GM12878 (cell line): Measurements from ENCODE around the gene KRTAP5-11. TPM values are rescaled to one million over a fixed set of nuclear protein-coding genes. Genes with fewer than 3 reads are reported as not detected.

Experiments
- ATAC-seq: fragments of 200-7000 bp; cut with Tn5 transposase; 3 replicates; pipeline ENCODE4 v1.9.1; 2020; ENCODE audit warnings: mild to moderate bottlenecking, moderate library complexity
- BruUV-seq: library from RNA; stranded (reverse); fragments of 400-500 nt; replicated peaks from 2 replicates; lab custom pipeline; 2021; lab: Mats Ljungman, UMichigan
- CTCF ChIA-PET: fragments of 300-600 bp; sonication (Branson Sonifier 250); formaldehyde crosslinking; extraction: SDS; loops from one replicate; lab custom pipeline; 2021; ENCODE audit warnings: inconsistent platforms; lab: Yijun Ruan, JAX
- POLR2A ChIA-PET: fragments of 350-600 bp; formaldehyde crosslinking; extraction: SDS; loops from one replicate; lab custom pipeline; 2021; ENCODE audit warnings: inconsistent platforms; lab: Charles Lee
- RAD21 ChIA-PET: fragments of 300-600 bp; sonication (Branson Sonifier 250); formaldehyde crosslinking; loops from one replicate; lab custom pipeline; 2023; ENCODE audit warnings: antibody characterized with exemption; ENCODE audit not compliant: unreplicated experiment; lab: Charles Lee
- SMC1A ChIA-PET: fragments of 300-600 bp; sonication (Branson Sonifier 250); formaldehyde crosslinking; loops from one replicate; lab custom pipeline; 2023; ENCODE audit not compliant: unreplicated experiment, uncharacterized antibody; lab: Charles Lee
- DNase-seq: peaks from one replicate; pipeline ENCODE4 v3.0.0-alpha.2; 2011; ENCODE audit warnings: low read depth, low spot score
- FAIRE-seq: peaks from 3 replicates; lab custom pipeline; 2011; peaks lifted over from hg19 to GRCh38; lab: Jason Lieb, UNC
- H2AFZ ChIP-seq: 2 replicates; pipeline ENCODE4 v1.6.0; 2011; ENCODE audit warnings: low read depth, low read length, control low read depth; ENCODE audit not compliant: control insufficient read depth
- H3K27ac ChIP-seq: 2 replicates; pipeline ENCODE4 v1.5.1; 2011; ENCODE audit warnings: control low read depth; ENCODE audit not compliant: control insufficient read depth, insufficient read depth
- H3K27me3 ChIP-seq, 2 experiments: replicated peaks in 1 of 2; 2 replicates each; pipeline versions ENCODE4 v1.6.0 to v1.6.1; 2011; ENCODE audit warnings: low read length in 1 of 2; ENCODE audit not compliant: control insufficient read depth in 2 of 2, insufficient read depth in 2 of 2
- H3K36me3 ChIP-seq, 2 experiments: 2 replicates each; pipeline ENCODE4 v1.5.1; 2011; ENCODE audit warnings: low read length in 1 of 2; ENCODE audit not compliant: control insufficient read depth in 2 of 2, insufficient read depth in 2 of 2
- H3K4me1 ChIP-seq: 2 replicates; pipeline ENCODE4 v1.6.1; 2011; ENCODE audit warnings: mild to moderate bottlenecking, low read length, moderate library complexity, mixed read lengths; ENCODE audit not compliant: control insufficient read depth, insufficient read depth
- H3K4me2 ChIP-seq: 2 replicates; pipeline ENCODE4 v1.6.0; 2011; ENCODE audit warnings: control low read depth; ENCODE audit not compliant: control insufficient read depth, insufficient read depth
- H3K4me3 ChIP-seq: fragments of 200-600 bp; sonication (generic); 2 replicates; pipeline ENCODE4 v1.5.1; 2016
- H3K79me2 ChIP-seq: 2 replicates; pipeline ENCODE4 v1.6.0; 2011; ENCODE audit warnings: low read length; ENCODE audit not compliant: control insufficient read depth, insufficient read depth
- H3K9ac ChIP-seq: 2 replicates; pipeline ENCODE4 v1.8.0; 2011; ENCODE audit warnings: low read length, control low read depth, mixed read lengths; ENCODE audit not compliant: control insufficient read depth, insufficient read depth
- H3K9me3 ChIP-seq: replicated peaks from 3 replicates; pipeline ENCODE4 v1.5.1; 2011; ENCODE audit warnings: mild to moderate bottlenecking, low read length; ENCODE audit not compliant: control insufficient read depth, insufficient read depth
- H4K20me1 ChIP-seq: 2 replicates; pipeline ENCODE4 v1.6.0; 2011; ENCODE audit not compliant: control insufficient read depth, insufficient read depth
- ASH2L ChIP-seq: fragments of 300-600, 200-600 bp; sonication (generic); IDR thresholded peaks from 2 replicates; pipeline ENCODE4 v1.6.1; 2017; ENCODE audit warnings: low read depth, mild to moderate bottlenecking, borderline replicate concordance
- BACH1 ChIP-seq: fragments of 450-650 bp; IDR thresholded peaks from 2 replicates; pipeline ENCODE4 v1.6.1; 2017; ENCODE audit warnings: mild to moderate bottlenecking, borderline replicate concordance
- ESRRA ChIP-seq: IDR thresholded peaks from 2 replicates; pipeline ENCODE4 v1.6.1; 2012; ENCODE audit warnings: mild to moderate bottlenecking, low read length, improper control_type of control experiment
- GABPA ChIP-seq: IDR thresholded peaks from 2 replicates; pipeline ENCODE4 v1.6.1; 2014; ENCODE audit warnings: antibody characterized with exemption, low read depth, mild to moderate bottlenecking, inconsistent platforms
- HSF1 ChIP-seq: fragments of 150-350 bp; IDR thresholded peaks from 2 replicates; pipeline ENCODE4 v1.6.1; 2014; ENCODE audit warnings: mild to moderate bottlenecking, low read depth, low read length
- JUNB ChIP-seq: IDR thresholded peaks from 2 replicates; pipeline ENCODE4 v1.6.1; 2016; ENCODE audit warnings: antibody characterized with exemption, mild to moderate bottlenecking
- KDM1A ChIP-seq: fragments of 200-600 bp; sonication (generic); IDR thresholded peaks from 2 replicates; pipeline ENCODE4 v1.6.1; 2016; ENCODE audit warnings: borderline replicate concordance
- SMAD1 ChIP-seq: fragments of 450-650 bp; IDR thresholded peaks from 2 replicates; pipeline ENCODE4 v1.6.1; 2018; ENCODE audit warnings: mild to moderate bottlenecking, low read depth; ENCODE audit not compliant: partially characterized antibody
- SMARCA5 ChIP-seq: fragments of 450-650 bp; IDR thresholded peaks from 2 replicates; pipeline ENCODE4 v1.6.1; 2017; ENCODE audit warnings: mild to moderate bottlenecking
- SPI1 ChIP-seq: IDR thresholded peaks from 2 replicates; pipeline ENCODE4 v1.6.1; 2011; ENCODE audit warnings: low read depth, mild to moderate bottlenecking, low read length, moderate library complexity, borderline replicate concordance; ENCODE audit not compliant: insufficient read depth
- SREBF2 ChIP-seq: IDR thresholded peaks from 2 replicates; pipeline ENCODE4 v1.6.1; 2012; ENCODE audit warnings: mild to moderate bottlenecking, low read length
- TARDBP ChIP-seq: IDR thresholded peaks from 2 replicates; pipeline ENCODE4 v1.6.1; 2016; ENCODE audit warnings: borderline replicate concordance
- USF1 ChIP-seq: IDR thresholded peaks from 2 replicates; pipeline ENCODE4 v1.6.1; 2011; ENCODE audit warnings: borderline replicate concordance, low read depth, mild to moderate bottlenecking, moderate library complexity, mixed read lengths, low read length; ENCODE audit not compliant: insufficient read depth; ENCODE audit errors: extremely low read length
- WGBS: methylation state at CpG from one replicate; pipeline ENCODE4 v1.1.6; 2016; ENCODE audit warnings: low lambda C conversion rate; ENCODE audit not compliant: insufficient replicate concordance, insufficient coverage; ENCODE audit errors: missing lambda C conversion rate; 5-methylcytosine and 5-hydroxymethylcytosine counted together
- in situ Hi-C: fragments of 300-500 bp; cut with MboI; formaldehyde crosslinking; loops from 9 replicates; pipeline ENCODE4 v1.14.3; 2018; ENCODE audit warnings: mixed read lengths
- intact Hi-C: fragments of 100-400 bp; cut with micrococcal nuclease; formaldehyde crosslinking; loops from one replicate; pipeline ENCODE4 v1.14.2; 2022; ENCODE audit not compliant: unreplicated experiment
- polyA plus RNA-seq, 11 experiments: library from polyadenylated mRNA; depleted of rRNA in 4 of 11; unstranded in 6 of 11; stranded (reverse) in 5 of 11; fragments of >200 nt; fragmentation: Nextera tagmentation in 4 of 11; fragmentation: Illumina TruSeq in 1 of 11; extraction: Ambion mirVana in 4 of 11; extraction: Trizol in 1 of 11; gene quantifications; 1 replicate in 1 of 11; 2 replicates in 10 of 11; pipeline versions ENCODE4 v1.2.1 to v1.2.3, GENCODE V29; 2011 to 2016; ENCODE audit warnings: inconsistent platforms in 2 of 11, missing spikeins in 2 of 11, low read depth in 1 of 11
- small RNA-seq: library from RNA; depleted of rRNA; stranded (forward); fragments of <200 nt; gene quantifications from one replicate; pipeline ENCODE3, GENCODE V24; 2014
- total RNA-seq, 4 experiments: library from RNA; depleted of rRNA in 3 of 4; stranded (reverse); fragments of >200 nt in 3 of 4; fragmentation: Illumina TruSeq in 1 of 4; extraction: Trizol in 1 of 4; gene quantifications; 2 replicates each; pipeline versions ENCODE4 v1.2.1 to v1.2.3, GENCODE V29; 2013 to 2021

KRTAP5-11 gene
- total and polyA plus RNA-seq, 10 of the 15 experiments (the other 5 are each of a cell fraction or from before 2014, with no cell fraction given): not detected

GRCh38 chr11:71532036-71532610 is 50.6 kb downstream of the KRTAP5-11 start:
- 62% methylated on average over 10 of the region's 10 CpGs for WGBS
- H3K27ac ChIP-seq: no peak overlapping the region
- H4K20me1 ChIP-seq: no peaks in the 10 kb centered on the region
- CTCF ChIA-PET: no interaction called here
- peaks cover 11% of the 10 kb centered on the region for H3K4me1 ChIP-seq
- no peak overlapping the region for H3K4me3 ChIP-seq
- no peak overlapping the region for H2AFZ ChIP-seq
- no peaks in the 10 kb centered on the region; the same call in 2 of the 3 replicates for H3K9me3 ChIP-seq
- POLR2A ChIA-PET: interaction anchor here (0.7 kb wide), 1 partner anchor 79 kb away, joined by 3 read pairs; the partner anchor contains the start of gene NADSYN1
- H3K79me2 ChIP-seq: no peaks in the 10 kb centered on the region
- no peak overlapping the region for H3K9ac ChIP-seq
- in situ Hi-C loops: no loop called here
- no peak overlapping the region for H3K4me2 ChIP-seq
- no peaks in the 10 kb centered on the region for H3K27me3 ChIP-seq
- SMC1A ChIA-PET: interaction anchor here (0.9 kb wide), 2 partner anchors 15 to 26 kb away, joined by 3 read pairs; no protein-coding TSS in a partner anchor
- TF ChIP-seq USF1 (no peak), SMARCA5 (no peak), ASH2L (no peak), TARDBP (no peak), KDM1A (no peak), SMAD1 (no peak), ESRRA (no peak), GABPA (no peak), SREBF2 (no peak), SPI1 (no peak), JUNB (no peak), BACH1 (no peak), HSF1 (no peak)
- RAD21 ChIA-PET: interaction anchor here (1.2 kb wide), 1 partner anchor 10 kb away, joined by 4 read pairs; no protein-coding TSS in a partner anchor
- H3K36me3 ChIP-seq: no peaks in the 10 kb centered on the region
- intact Hi-C loops: no loop called here
- FAIRE-seq (no peak), DNase-seq (no peak), ATAC-seq (no peak)
- BruUV-seq: no TSS peak

Small RNA genes within 50 kb of the gene (small RNA-seq; reads per million reads assigned to genes)
- not detected for gene AP000867.1
- gene KRTAP5-14P: not detected

Other genes with a start within 250 kb of the KRTAP5-11 start
- 86.7 and 92.6 TPM in 2 replicates for gene DHCR7, start 134.5 kb downstream of the KRTAP5-11 start, total RNA-seq (2014; rRNA removed)
- 30.7 and 31.2 TPM in 2 replicates for gene DHCR7, start 134.5 kb downstream of the KRTAP5-11 start, total RNA-seq (2014; rRNA removed; fragmentation: Illumina TruSeq; extraction: Trizol)
- gene DHCR7, start 134.5 kb downstream of the KRTAP5-11 start, total RNA-seq (2021): 115 and 126 TPM in 2 replicates
- 36.1 and 106 TPM in 2 replicates for gene DHCR7, start 134.5 kb downstream of the KRTAP5-11 start, polyA plus RNA-seq (2011; rRNA removed)
- 54.0 and 92.0 TPM in 2 replicates for gene DHCR7, start 134.5 kb downstream of the KRTAP5-11 start, polyA plus RNA-seq (2014; fragmentation: Illumina TruSeq; extraction: Trizol)
- gene DHCR7, start 134.5 kb downstream of the KRTAP5-11 start, polyA plus RNA-seq (2014; fragmentation: Nextera tagmentation; extraction: Ambion mirVana): 10 to 100 TPM in 1 of 2 experiments, 1 to 10 TPM in 1; 4.2 to 13.8 TPM
- gene DHCR7, start 134.5 kb downstream of the KRTAP5-11 start, polyA plus RNA-seq (2014; rRNA removed): 67.8 and 79.5 TPM in 2 replicates
- 10 to 100 TPM; 46.1 to 47.8 TPM for gene DHCR7, start 134.5 kb downstream of the KRTAP5-11 start, polyA plus RNA-seq (2016; fragmentation: Nextera tagmentation; extraction: Ambion mirVana)
- gene NADSYN1, start 129.7 kb downstream of the KRTAP5-11 start, total RNA-seq (2014; rRNA removed): 83.2 and 89.2 TPM in 2 replicates
- gene NADSYN1, start 129.7 kb downstream of the KRTAP5-11 start, total RNA-seq (2014; rRNA removed; fragmentation: Illumina TruSeq; extraction: Trizol): 57.4 and 57.5 TPM in 2 replicates
- 83.1 and 90.2 TPM in 2 replicates for gene NADSYN1, start 129.7 kb downstream of the KRTAP5-11 start, total RNA-seq (2021)
- gene NADSYN1, start 129.7 kb downstream of the KRTAP5-11 start, polyA plus RNA-seq (2011; rRNA removed): 62.0 and 75.2 TPM in 2 replicates
- gene NADSYN1, start 129.7 kb downstream of the KRTAP5-11 start, polyA plus RNA-seq (2014; fragmentation: Illumina TruSeq; extraction: Trizol): 51.4 and 57.4 TPM in 2 replicates
- 10 to 100 TPM; 12.2 to 18.8 TPM for gene NADSYN1, start 129.7 kb downstream of the KRTAP5-11 start, polyA plus RNA-seq (2014; fragmentation: Nextera tagmentation; extraction: Ambion mirVana)
- gene NADSYN1, start 129.7 kb downstream of the KRTAP5-11 start, polyA plus RNA-seq (2014; rRNA removed): 88.9 and 89.0 TPM in 2 replicates
- gene NADSYN1, start 129.7 kb downstream of the KRTAP5-11 start, polyA plus RNA-seq (2016; fragmentation: Nextera tagmentation; extraction: Ambion mirVana): 10 to 100 TPM; 66.7 to 72.3 TPM
- 0.05 TPM in 1 of 2 replicates, not detected in the other for gene KRTAP5-7, start 55.6 kb downstream of the KRTAP5-11 start, total RNA-seq (2014; rRNA removed)
- gene KRTAP5-7, start 55.6 kb downstream of the KRTAP5-11 start, total RNA-seq (2014; rRNA removed; fragmentation: Illumina TruSeq; extraction: Trizol): not detected in 2 replicates
- gene KRTAP5-7, start 55.6 kb downstream of the KRTAP5-11 start, total RNA-seq (2021): not detected in 2 replicates
- 0.07 and 0.10 TPM in 2 replicates for gene KRTAP5-7, start 55.6 kb downstream of the KRTAP5-11 start, polyA plus RNA-seq (2011; rRNA removed)
- gene KRTAP5-7, start 55.6 kb downstream of the KRTAP5-11 start, polyA plus RNA-seq (2014; fragmentation: Illumina TruSeq; extraction: Trizol): 0.15 and 0.17 TPM in 2 replicates
- gene KRTAP5-7, start 55.6 kb downstream of the KRTAP5-11 start, polyA plus RNA-seq (2014; fragmentation: Nextera tagmentation; extraction: Ambion mirVana): under 1 TPM in 1 of 2 experiments, not detected in 1; 0.23 TPM
- gene KRTAP5-7, start 55.6 kb downstream of the KRTAP5-11 start, polyA plus RNA-seq (2014; rRNA removed): 0.23 TPM in 1 of 2 replicates, not detected in the other
- gene KRTAP5-7, start 55.6 kb downstream of the KRTAP5-11 start, polyA plus RNA-seq (2016; fragmentation: Nextera tagmentation; extraction: Ambion mirVana): not detected
- 0.22 TPM in 1 of 2 replicates, not detected in the other for gene KRTAP5-8, start 44.9 kb downstream of the KRTAP5-11 start, total RNA-seq (2014; rRNA removed)
- gene KRTAP5-8, start 44.9 kb downstream of the KRTAP5-11 start, total RNA-seq (2014; rRNA removed; fragmentation: Illumina TruSeq; extraction: Trizol): not detected in 2 replicates
- 0.36 TPM in 1 of 2 replicates, not detected in the other for gene KRTAP5-8, start 44.9 kb downstream of the KRTAP5-11 start, total RNA-seq (2021)
- gene KRTAP5-8, start 44.9 kb downstream of the KRTAP5-11 start, polyA plus RNA-seq (2011; rRNA removed): 0.10 and 0.15 TPM in 2 replicates
- gene KRTAP5-8, start 44.9 kb downstream of the KRTAP5-11 start, polyA plus RNA-seq (2014; fragmentation: Illumina TruSeq; extraction: Trizol): 0.12 and 0.38 TPM in 2 replicates
- gene KRTAP5-8, start 44.9 kb downstream of the KRTAP5-11 start, polyA plus RNA-seq (2014; fragmentation: Nextera tagmentation; extraction: Ambion mirVana): under 1 TPM in 1 of 2 experiments, not detected in 1; 0.07 TPM
- gene KRTAP5-8, start 44.9 kb downstream of the KRTAP5-11 start, polyA plus RNA-seq (2014; rRNA removed): not detected in 2 replicates
- gene KRTAP5-8, start 44.9 kb downstream of the KRTAP5-11 start, polyA plus RNA-seq (2016; fragmentation: Nextera tagmentation; extraction: Ambion mirVana): not detected
- gene KRTAP5-9, start 34.5 kb downstream of the KRTAP5-11 start, total RNA-seq (2014; rRNA removed): not detected in 2 replicates
- 0.18 TPM in 1 of 2 replicates, not detected in the other for gene KRTAP5-9, start 34.5 kb downstream of the KRTAP5-11 start, total RNA-seq (2014; rRNA removed; fragmentation: Illumina TruSeq; extraction: Trizol)
- gene KRTAP5-9, start 34.5 kb downstream of the KRTAP5-11 start, total RNA-seq (2021): not detected in 2 replicates
- 0.13 and 0.20 TPM in 2 replicates for gene KRTAP5-9, start 34.5 kb downstream of the KRTAP5-11 start, polyA plus RNA-seq (2011; rRNA removed)
- gene KRTAP5-9, start 34.5 kb downstream of the KRTAP5-11 start, polyA plus RNA-seq (2014; fragmentation: Illumina TruSeq; extraction: Trizol): 0.06 TPM in 1 of 2 replicates, not detected in the other
- gene KRTAP5-9, start 34.5 kb downstream of the KRTAP5-11 start, polyA plus RNA-seq (2014; fragmentation: Nextera tagmentation; extraction: Ambion mirVana): under 1 TPM in 1 of 2 experiments, not detected in 1; 0.07 TPM
- gene KRTAP5-9, start 34.5 kb downstream of the KRTAP5-11 start, polyA plus RNA-seq (2014; rRNA removed): 0.06 and 0.38 TPM in 2 replicates
- gene KRTAP5-9, start 34.5 kb downstream of the KRTAP5-11 start, polyA plus RNA-seq (2016; fragmentation: Nextera tagmentation; extraction: Ambion mirVana): under 1 TPM in 1 of 2 experiments, not detected in 1; 0.24 TPM
- not detected in 2 replicates for gene KRTAP5-10, start 17.3 kb downstream of the KRTAP5-11 start, total RNA-seq (2014; rRNA removed)
- not detected in 2 replicates for gene KRTAP5-10, start 17.3 kb downstream of the KRTAP5-11 start, total RNA-seq (2014; rRNA removed; fragmentation: Illumina TruSeq; extraction: Trizol)
- gene KRTAP5-10, start 17.3 kb downstream of the KRTAP5-11 start, total RNA-seq (2021): not detected in 2 replicates
- 0.10 TPM in 1 of 2 replicates, not detected in the other for gene KRTAP5-10, start 17.3 kb downstream of the KRTAP5-11 start, polyA plus RNA-seq (2011; rRNA removed)
- not detected in 2 replicates for gene KRTAP5-10, start 17.3 kb downstream of the KRTAP5-11 start, polyA plus RNA-seq (2014; fragmentation: Illumina TruSeq; extraction: Trizol)
- under 1 TPM in 1 of 2 experiments, not detected in 1; 0.06 TPM for gene KRTAP5-10, start 17.3 kb downstream of the KRTAP5-11 start, polyA plus RNA-seq (2014; fragmentation: Nextera tagmentation; extraction: Ambion mirVana)
- gene KRTAP5-10, start 17.3 kb downstream of the KRTAP5-11 start, polyA plus RNA-seq (2014; rRNA removed): 0.06 TPM in 1 of 2 replicates, not detected in the other
- not detected for gene KRTAP5-10, start 17.3 kb downstream of the KRTAP5-11 start, polyA plus RNA-seq (2016; fragmentation: Nextera tagmentation; extraction: Ambion mirVana)